Right cardiac atrium (tissue), 5 donors: Measurements from ENCODE around the gene NCAM1. TPM values are rescaled to one million over a fixed set of nuclear protein-coding genes. Genes with fewer than 3 reads are reported as not detected.

Experiments
- ATAC-seq, 2 donors: fragments of 200-7000 bp; cut with Tn5 transposase; one replicate each; pipeline versions ENCODE4 v1.8.0 to v1.9.1; 2020; ENCODE audit warnings: moderate library complexity in 2 of 2, mild to moderate bottlenecking in 1 of 2
- DNase-seq, 3 donors: peaks; one replicate each; pipeline ENCODE4 v3.0.0-alpha.2; 2020
- H3K27ac ChIP-seq: one replicate; pipeline ENCODE4 v1.5.1; 2013; ENCODE audit warnings: mild to moderate bottlenecking, low read length, control low read depth, moderate library complexity
- H3K27me3 ChIP-seq: one replicate; pipeline ENCODE4 v1.6.1; 2013; ENCODE audit not compliant: control insufficient read depth, insufficient read depth
- H3K4me1 ChIP-seq: one replicate; pipeline ENCODE4 v1.6.1; 2013; ENCODE audit warnings: low read length; ENCODE audit not compliant: control insufficient read depth, insufficient read depth
- H3K4me3 ChIP-seq: one replicate; pipeline ENCODE4 v1.5.1; 2013; ENCODE audit warnings: low read length, control low read depth
- H3K9me3 ChIP-seq: one replicate; pipeline ENCODE4 v1.6.1; 2013; ENCODE audit warnings: low read length; ENCODE audit not compliant: control insufficient read depth
- WGBS: extraction: QIAGEN DNeasy Blood & Tissue Kit; methylation state at CpG from one replicate; pipeline ENCODE4 v1.1.7; 2013; 5-methylcytosine and 5-hydroxymethylcytosine counted together
- intact Hi-C, 4 donors: fragments of 100-400 bp; cut with DNase I; formaldehyde crosslinking; loops; one replicate each; pipeline versions ENCODE4 v1.11.0 to v1.14.0; 2022 to 2023
- polyA plus RNA-seq: library from polyadenylated mRNA; stranded (reverse); fragments of 200-250 nt; gene quantifications from one replicate; pipeline ENCODE4 v1.2.3, GENCODE V29; 2013
- total RNA-seq, 4 donors: library from RNA; stranded (reverse); fragmentation: NEBNext Ultra II Directional; extraction: Animal tissue kit (Norgen Biotek cat#: 25700); gene quantifications; one replicate each; pipeline ENCODE4 v1.2.1, GENCODE V29; 2021
- donor health status: healthy with polysubstance abuse.
- donor health status: DM: no; HTN: yes; CAD: no.
- donor health status: DM: no; HTN: no; CAD: no.
- donor health status: DM: no; HTN: yes; CAD: no; lungs with severe emphysema.
- donor health status: DM: yes; HTN: yes; CAD: no.

The NCAM1 gene
- total and polyA plus RNA-seq, 5 donors: 87.9 to 303 (median 222) TPM

- no peaks in the 10 kb centered on the region for H3K27me3 ChIP-seq
- ATAC-seq: no peak
- intact Hi-C loops: no loop called here
- no peak for DNase-seq
- WGBS: 74% methylated on average over 6 of the region's 6 CpGs
- peaks cover 1% of the 10 kb centered on the region for H3K4me1 ChIP-seq
- no peak overlapping the region for H3K4me3 ChIP-seq
- no peaks in the 10 kb centered on the region for H3K9me3 ChIP-seq
- H3K27ac ChIP-seq: no peak overlapping the region
These were observed 211.2 kb downstream of the NCAM1 start for GRCh38 chr11:113172382-113172951.

- Histone ChIP-seq H3K4me3 (no peak overlapping the region), H3K4me1 (no peaks in the 10 kb centered on the region), H3K27ac (no peak overlapping the region), H3K27me3 (no peaks in the 10 kb centered on the region), H3K9me3 (no peaks in the 10 kb centered on the region)
- intact Hi-C loops: no loop called here
- no peak for DNase-seq
- 94% methylated on average over 4 of the region's 4 CpGs for WGBS
- ATAC-seq: no peak
These were observed 211.9 kb downstream of the NCAM1 start for GRCh38 chr11:113173126-113173525.

GRCh38 chr11:113174882-113175281, 213.7 kb downstream of the NCAM1 start:
- no peak for DNase-seq
- Histone ChIP-seq H3K4me1 (peaks cover 2% of the 10 kb centered on the region), H3K27ac (no peak overlapping the region), H3K27me3 (no peaks in the 10 kb centered on the region), H3K4me3 (no peak overlapping the region), H3K9me3 (no peaks in the 10 kb centered on the region)
- intact Hi-C loops: no loop called here
- ATAC-seq: no peak
- WGBS: 46% methylated on average over 1 of the region's 1 CpG

GRCh38 chr11:113176599-113177360, 215.6 kb downstream of the NCAM1 start:
- Histone ChIP-seq H3K4me3 (no peak overlapping the region), H3K9me3 (no peaks in the 10 kb centered on the region), H3K27me3 (no peaks in the 10 kb centered on the region), H3K4me1 (peaks cover 2% of the 10 kb centered on the region), H3K27ac (no peak overlapping the region)
- intact Hi-C loops: no loop called here
- DNase-seq (no peak), ATAC-seq (peak in 1 of 2 donors; percentile 22)

- ATAC-seq (no peak), DNase-seq (no peak)
- no peaks in the 10 kb centered on the region for H3K27me3 ChIP-seq
- no peak overlapping the region for H3K27ac ChIP-seq
- 65% methylated on average over 5 of the region's 5 CpGs for WGBS
- H3K4me1 ChIP-seq: peaks cover 2% of the 10 kb centered on the region
- H3K4me3 ChIP-seq: no peak overlapping the region
- H3K9me3 ChIP-seq: no peaks in the 10 kb centered on the region
- intact Hi-C loops: no loop called here
These were observed 216.5 kb downstream of the NCAM1 start for GRCh38 chr11:113177671-113178070.

DNA sequence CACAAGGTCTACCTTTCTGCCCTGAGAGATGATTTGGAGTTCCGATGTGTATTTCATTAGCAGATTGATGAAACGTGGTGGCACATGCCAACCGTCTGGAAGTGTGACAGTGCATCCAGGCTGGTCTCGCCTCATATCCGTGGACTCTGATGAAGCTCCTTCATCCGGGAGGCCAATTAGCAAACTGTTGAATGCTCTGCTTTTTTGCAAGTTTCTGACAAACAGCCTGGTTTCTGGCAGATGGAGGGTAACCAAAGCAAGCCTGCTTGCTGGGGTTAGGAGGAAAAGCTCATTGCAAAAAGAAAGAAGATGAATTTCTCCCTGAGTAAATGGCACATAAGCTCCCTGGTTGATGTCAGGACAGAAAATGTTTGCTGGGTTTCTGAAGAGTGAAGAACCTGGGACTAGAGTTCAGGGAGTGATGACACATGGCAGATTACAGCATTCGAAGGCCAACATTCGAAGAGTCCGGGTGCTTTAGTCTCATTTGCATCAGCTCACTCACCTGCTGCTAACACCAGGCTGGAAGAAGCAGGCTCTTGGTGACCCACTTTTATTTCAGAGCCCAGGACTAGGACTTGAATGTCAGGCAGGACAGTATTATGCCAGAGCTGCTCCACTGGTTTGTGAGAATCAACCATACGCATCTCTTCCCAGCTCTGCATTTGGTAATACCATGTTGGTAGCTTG, 217.3 kb downstream of the NCAM1 start:
- no peaks in the 10 kb centered on the region for H3K27me3 ChIP-seq
- intact Hi-C loops: no loop called here
- ATAC-seq: no peak
- H3K4me1 ChIP-seq: peaks cover 2% of the 10 kb centered on the region
- WGBS: 78% methylated on average over 10 of the region's 10 CpGs
- no peaks in the 10 kb centered on the region for H3K9me3 ChIP-seq
- no peak overlapping the region for H3K27ac ChIP-seq
- no peak for DNase-seq
- no peak overlapping the region for H3K4me3 ChIP-seq

DNA sequence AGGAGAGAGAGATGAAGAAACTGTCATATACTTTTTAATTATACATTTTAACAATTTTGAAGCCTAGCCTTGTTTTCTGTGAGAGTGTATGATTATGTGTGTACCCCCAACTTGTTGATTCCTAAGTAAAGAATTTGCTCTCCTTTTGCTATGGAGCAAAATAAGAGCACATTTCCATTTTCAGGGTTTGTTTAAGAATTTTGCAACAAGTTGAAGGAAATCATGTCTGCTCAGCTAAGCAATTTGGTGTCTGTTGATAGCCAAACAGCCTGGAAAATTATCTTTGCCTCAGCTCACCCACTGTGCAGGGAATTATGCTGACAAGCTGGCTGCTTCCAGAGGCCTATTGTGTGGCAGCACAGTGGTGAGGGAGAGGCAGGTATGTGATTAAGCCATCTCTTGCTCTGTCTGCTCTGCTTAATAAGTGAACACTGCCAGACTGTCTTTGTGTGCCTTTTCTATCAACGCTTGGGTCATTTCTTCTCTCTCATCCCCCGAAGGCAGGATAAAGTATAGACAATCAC, 218.0 kb downstream of the NCAM1 start:
- no peak overlapping the region for H3K4me3 ChIP-seq
- no peaks in the 10 kb centered on the region for H3K27me3 ChIP-seq
- WGBS: 49% methylated on average over 2 of the region's 2 CpGs
- intact Hi-C loops: no loop called here
- DNase-seq: no peak
- no peak for ATAC-seq
- no peak overlapping the region for H3K27ac ChIP-seq
- no peaks in the 10 kb centered on the region for H3K9me3 ChIP-seq
- peaks cover 2% of the 10 kb centered on the region for H3K4me1 ChIP-seq

GRCh38 chr11:113181094-113181493, 219.9 kb downstream of the NCAM1 start:
- H3K9me3 ChIP-seq: no peaks in the 10 kb centered on the region
- no peak overlapping the region for H3K27ac ChIP-seq
- DNase-seq (no peak), ATAC-seq (no peak)
- peaks cover 2% of the 10 kb centered on the region for H3K4me1 ChIP-seq
- 88% methylated on average over 5 of the region's 5 CpGs for WGBS
- no peaks in the 10 kb centered on the region for H3K27me3 ChIP-seq
- intact Hi-C loops: no loop called here
- H3K4me3 ChIP-seq: no peak overlapping the region

DNA sequence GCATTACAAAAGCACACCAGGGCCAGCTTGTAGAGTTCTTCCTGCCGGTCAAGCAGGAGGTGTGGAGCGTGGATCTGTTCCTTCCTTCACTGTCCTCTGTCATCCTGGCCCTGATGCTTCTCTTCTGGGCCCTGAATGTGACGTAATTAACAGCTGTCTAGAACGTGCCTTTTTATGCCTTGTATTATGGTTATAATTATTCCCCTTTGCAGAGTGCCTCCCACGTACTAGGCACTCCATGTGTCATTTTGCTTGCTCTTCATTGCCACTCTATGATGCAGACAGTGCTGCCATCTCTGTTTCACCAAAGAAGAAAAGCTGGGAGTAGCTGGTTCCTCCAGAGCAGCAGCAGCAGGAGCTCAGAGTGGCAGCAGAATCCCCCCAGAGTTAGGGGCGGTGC, 221.1 kb downstream of the NCAM1 start:
- Histone ChIP-seq H3K4me3 (no peak overlapping the region), H3K9me3 (no peaks in the 10 kb centered on the region), H3K27ac (no peak overlapping the region), H3K27me3 (no peaks in the 10 kb centered on the region), H3K4me1 (peaks cover 5% of the 10 kb centered on the region)
- DNase-seq: no peak
- 75% methylated on average over 6 of the region's 6 CpGs for WGBS
- intact Hi-C loops: no loop called here
- no peak for ATAC-seq

DNA sequence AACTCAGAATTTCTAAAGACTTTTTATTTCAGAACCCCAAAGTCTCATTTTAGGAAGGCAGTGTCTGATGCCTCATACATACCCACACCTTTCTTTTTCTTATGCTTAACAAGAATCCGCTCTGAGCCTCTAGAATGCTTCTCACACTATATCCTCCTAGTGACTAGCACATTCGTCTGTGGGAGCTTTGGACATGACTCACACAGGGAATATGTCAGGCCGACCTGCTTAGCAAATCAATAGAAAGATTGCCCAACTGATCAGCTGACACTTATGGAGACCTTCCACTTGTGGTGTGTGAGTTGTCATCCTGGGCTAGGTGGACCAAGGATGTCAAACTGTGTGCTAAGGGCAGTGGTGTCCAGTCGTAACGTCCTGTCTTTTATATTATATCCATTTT, 223.3 kb downstream of the NCAM1 start:
- H3K9me3 ChIP-seq: no peaks in the 10 kb centered on the region
- ATAC-seq (no peak), DNase-seq (no peak)
- H3K4me3 ChIP-seq: no peak overlapping the region
- H3K27ac ChIP-seq: no peak overlapping the region
- H3K27me3 ChIP-seq: no peaks in the 10 kb centered on the region
- intact Hi-C loops: no loop called here
- WGBS: 85% methylated on average over 5 of the region's 5 CpGs
- peaks cover 11% of the 10 kb centered on the region for H3K4me1 ChIP-seq

- DNase-seq: no peak
- Histone ChIP-seq H3K4me3 (no peak overlapping the region), H3K27me3 (no peaks in the 10 kb centered on the region), H3K9me3 (no peaks in the 10 kb centered on the region), H3K4me1 (peaks cover 25% of the 10 kb centered on the region), H3K27ac (no peak overlapping the region)
- ATAC-seq: no peak
- intact Hi-C loops: no loop called here
These were observed 227.2 kb downstream of the NCAM1 start for GRCh38 chr11:113188371-113188834.
